SK-N-SH treated with all-trans-retinoic acid at 6 μM for 48 hours (cell line): ENCODE measurements around the gene SPECC1L.

ENCODE experiments used
- ATAC-seq: fragments of 200-7000 bp; cut with Tn5 transposase; 3 replicates; pipeline ENCODE4 v1.9.1; 2020; ENCODE audit warnings: mild to moderate bottlenecking, moderate library complexity
- ARNTL ChIP-seq: fragments of 450-650 bp; formaldehyde crosslinking; IDR thresholded peaks from 2 replicates; pipeline ENCODE4 v1.5.0; 2020; ENCODE audit warnings: low read depth, mild to moderate bottlenecking, moderate library complexity, borderline replicate concordance
- BACH2 ChIP-seq: fragments of 250-450 bp; sonication (Bioruptor Pico); IDR thresholded peaks from 2 replicates; pipeline ENCODE4 v1.9.0; 2021; ENCODE audit warnings: mild to moderate bottlenecking, borderline replicate concordance
- CREB5 ChIP-seq: fragments of 250-450 bp; sonication (Bioruptor Pico); IDR thresholded peaks from 2 replicates; pipeline ENCODE4 v1.5.1; 2020; ENCODE audit warnings: low read depth, mild to moderate bottlenecking, moderate library complexity
- CSDC2 ChIP-seq: fragments of 250-450 bp; sonication (Bioruptor Pico); IDR thresholded peaks from 2 replicates; pipeline ENCODE4 v1.5.0; 2020; ENCODE audit warnings: mild to moderate bottlenecking, moderate library complexity
- ESRRG ChIP-seq: fragments of 250-450 bp; sonication (Bioruptor Pico); IDR thresholded peaks from 2 replicates; pipeline ENCODE4 v1.6.1; 2021; ENCODE audit warnings: mild to moderate bottlenecking
- GLIS3 ChIP-seq: fragments of 250-450 bp; sonication (Bioruptor Pico); IDR thresholded peaks from 2 replicates; pipeline ENCODE4 v1.5.0; 2020; ENCODE audit warnings: mild to moderate bottlenecking, moderate library complexity
- ISL1 ChIP-seq: fragments of 250-450 bp; sonication (Bioruptor Pico); IDR thresholded peaks from 2 replicates; pipeline ENCODE4 v2.1.2; 2022; ENCODE audit warnings: mild to moderate bottlenecking, moderate library complexity
- OSR1 ChIP-seq: fragments of 250-450 bp; sonication (Bioruptor Pico); IDR thresholded peaks from 2 replicates; pipeline ENCODE4 v1.8.0; 2022; ENCODE audit warnings: moderate library complexity, mild to moderate bottlenecking, inconsistent platforms
- PATZ1 ChIP-seq: fragments of 250-450 bp; sonication (Bioruptor Pico); IDR thresholded peaks from 2 replicates; pipeline ENCODE4 v1.8.0; 2020; ENCODE audit warnings: mild to moderate bottlenecking, moderate library complexity, borderline replicate concordance
- POU6F1 ChIP-seq: fragments of 250-450 bp; sonication (Bioruptor Pico); IDR thresholded peaks from 2 replicates; pipeline ENCODE4 v1.8.0; 2021; ENCODE audit warnings: low read depth, mild to moderate bottlenecking, moderate library complexity, borderline replicate concordance
- PPARA ChIP-seq: fragments of 250-450 bp; sonication (Bioruptor Pico); IDR thresholded peaks from 2 replicates; pipeline ENCODE4 v1.5.0; 2020; ENCODE audit warnings: mild to moderate bottlenecking, borderline replicate concordance
- RARB ChIP-seq: fragments of 250-450 bp; sonication (Bioruptor Pico); IDR thresholded peaks from 2 replicates; pipeline ENCODE4 v1.8.0; 2021; ENCODE audit warnings: mild to moderate bottlenecking, moderate library complexity
- SNAI2 ChIP-seq: fragments of 250-450 bp; sonication (Bioruptor Pico); IDR thresholded peaks from 2 replicates; pipeline ENCODE4 v1.5.0; 2020; ENCODE audit warnings: mild to moderate bottlenecking, moderate library complexity
- TCF4 ChIP-seq: fragments of 250-450 bp; sonication (Bioruptor Pico); IDR thresholded peaks from 2 replicates; pipeline ENCODE4 v1.8.0; 2021; ENCODE audit warnings: mild to moderate bottlenecking, moderate library complexity, borderline replicate concordance
- TOX ChIP-seq: fragments of 250-450 bp; sonication (Bioruptor Pico); IDR thresholded peaks from 2 replicates; pipeline ENCODE4 v1.8.0; 2021; ENCODE audit warnings: mild to moderate bottlenecking, moderate library complexity, borderline replicate concordance
- TSHZ2 ChIP-seq: fragments of 250-450 bp; sonication (Bioruptor Pico); IDR thresholded peaks from 2 replicates; pipeline ENCODE4 v1.5.0; 2020; ENCODE audit warnings: mild to moderate bottlenecking, moderate library complexity
- ZC3H10 ChIP-seq: fragments of 250-450 bp; sonication (Bioruptor Pico); IDR thresholded peaks from 2 replicates; pipeline ENCODE4 v1.5.1; 2021; ENCODE audit warnings: mild to moderate bottlenecking, moderate library complexity
- ZFP3 ChIP-seq: fragments of 250-450 bp; sonication (Bioruptor Pico); IDR thresholded peaks from 2 replicates; pipeline ENCODE4 v1.5.0; 2020; ENCODE audit warnings: mild to moderate bottlenecking, moderate library complexity
- ZFP30 ChIP-seq: fragments of 450-650 bp; formaldehyde crosslinking; IDR thresholded peaks from 2 replicates; pipeline ENCODE4 v1.5.0; 2022; ENCODE audit warnings: mild to moderate bottlenecking, moderate library complexity
- ZNF565 ChIP-seq: fragments of 450-650 bp; formaldehyde crosslinking; conservative IDR thresholded peaks from 2 replicates; pipeline ENCODE4 v1.5.0; 2020; ENCODE audit warnings: low read depth, mild to moderate bottlenecking, moderate library complexity
- ZNF70 ChIP-seq: fragments of 450-650 bp; formaldehyde crosslinking; IDR thresholded peaks from 2 replicates; pipeline ENCODE4 v1.5.0; 2020; ENCODE audit warnings: mild to moderate bottlenecking, moderate library complexity
- ZNF8 ChIP-seq: fragments of 450-650 bp; formaldehyde crosslinking; IDR thresholded peaks from 2 replicates; pipeline ENCODE4 v1.5.0; 2020; ENCODE audit warnings: mild to moderate bottlenecking, moderate library complexity
- TF ChIP-seq, protein P1 (sequence below): fragments of 250-450 bp; sonication (Bioruptor Pico); IDR thresholded peaks from 2 replicates; pipeline ENCODE4 v1.5.1; 2021; ENCODE audit warnings: mild to moderate bottlenecking, moderate library complexity

The SPECC1L gene

DNA sequence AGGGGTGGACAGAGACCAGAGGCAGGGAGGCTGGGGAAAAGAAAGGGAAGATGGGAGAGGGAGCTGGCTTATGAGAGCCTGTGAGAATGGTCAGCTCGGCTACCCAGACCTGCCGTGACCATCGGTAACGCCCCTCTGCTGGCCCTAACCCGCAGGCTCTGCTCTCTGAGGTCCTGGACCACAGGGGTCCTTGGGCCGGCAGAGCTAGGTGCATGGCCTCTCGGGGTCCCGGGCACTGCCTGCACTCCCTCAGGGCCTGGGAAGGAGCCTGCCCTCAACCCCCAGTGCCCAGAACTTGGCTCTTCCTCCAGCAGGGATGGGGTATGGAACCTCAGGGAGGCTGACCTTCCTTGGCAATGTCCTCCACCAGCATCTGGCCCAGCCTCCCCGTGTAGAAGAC lies 38.9 kb upstream of the SPECC1L start (continued):
- TF ChIP-seq, protein P1, sequence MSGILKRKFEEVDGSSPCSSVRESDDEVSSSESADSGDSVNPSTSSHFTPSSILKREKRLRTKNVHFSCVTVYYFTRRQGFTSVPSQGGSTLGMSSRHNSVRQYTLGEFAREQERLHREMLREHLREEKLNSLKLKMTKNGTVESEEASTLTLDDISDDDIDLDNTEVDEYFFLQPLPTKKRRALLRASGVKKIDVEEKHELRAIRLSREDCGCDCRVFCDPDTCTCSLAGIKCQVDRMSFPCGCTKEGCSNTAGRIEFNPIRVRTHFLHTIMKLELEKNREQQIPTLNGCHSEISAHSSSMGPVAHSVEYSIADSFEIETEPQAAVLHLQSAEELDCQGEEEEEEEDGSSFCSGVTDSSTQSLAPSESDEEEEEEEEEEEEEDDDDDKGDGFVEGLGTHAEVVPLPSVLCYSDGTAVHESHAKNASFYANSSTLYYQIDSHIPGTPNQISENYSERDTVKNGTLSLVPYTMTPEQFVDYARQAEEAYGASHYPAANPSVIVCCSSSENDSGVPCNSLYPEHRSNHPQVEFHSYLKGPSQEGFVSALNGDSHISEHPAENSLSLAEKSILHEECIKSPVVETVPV (CRISPR knock-in tag), result no peak
- TF ChIP-seq ZFP3 (CRISPR knock-in tag), result no peak
- no peak for TF ChIP-seq TOX (CRISPR knock-in tag)
- no peak for TF ChIP-seq ESRRG (CRISPR knock-in tag)
- no peak for TF ChIP-seq PPARA (CRISPR knock-in tag)

- no peak for ATAC-seq
- no peak for TF ChIP-seq POU6F1
- no peak for TF ChIP-seq ARNTL (CRISPR knock-in tag)
- no peak for TF ChIP-seq GLIS3 (CRISPR knock-in tag)
These were observed 38.5 kb upstream of the SPECC1L start for GRCh38 chr22:24232124-24232523.

- no peak for ATAC-seq
- no peak for TF ChIP-seq TOX (CRISPR knock-in tag)
- no peak for TF ChIP-seq ESRRG (CRISPR knock-in tag)
- no peak for TF ChIP-seq BACH2 (CRISPR knock-in tag)
These were observed 37.9 kb upstream of the SPECC1L start for GRCh38 chr22:24232725-24233124.

DNA sequence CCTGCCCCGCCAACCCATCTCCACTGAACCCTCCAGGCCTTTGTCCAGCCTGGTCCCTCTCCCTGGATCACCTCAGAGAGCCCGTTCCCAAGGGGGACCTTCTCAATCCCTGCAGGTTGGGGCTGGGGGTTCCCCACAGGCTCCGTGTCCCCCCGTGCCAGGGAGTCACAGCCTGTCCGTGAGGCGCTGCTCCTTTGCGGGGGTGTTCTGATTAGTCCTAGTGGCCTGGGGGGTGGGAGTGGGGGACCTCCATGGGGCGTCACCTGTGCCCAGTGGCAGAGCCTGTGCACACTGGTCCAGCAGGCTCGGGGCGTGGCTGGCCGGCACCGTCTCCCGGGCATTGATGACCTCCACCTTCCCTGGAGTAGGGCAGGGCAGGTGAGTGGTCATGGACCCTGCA lies 37.4 kb upstream of the SPECC1L start:
- TF ChIP-seq PATZ1 (CRISPR knock-in tag) (no peak), RARB (CRISPR knock-in tag) (no peak), TSHZ2 (no peak), BACH2 (CRISPR knock-in tag) (no peak), GLIS3 (CRISPR knock-in tag) (no peak), ZNF8 (no peak), ZFP30 (CRISPR knock-in tag) (no peak), ESRRG (CRISPR knock-in tag) (no peak), TOX (CRISPR knock-in tag) (no peak), ARNTL (CRISPR knock-in tag) (no peak), CSDC2 (no peak), PPARA (CRISPR knock-in tag) (no peak), TCF4 (CRISPR knock-in tag) (no peak), SNAI2 (CRISPR knock-in tag) (no peak), ISL1 (CRISPR knock-in tag) (no peak)
- no peak for ATAC-seq

DNA sequence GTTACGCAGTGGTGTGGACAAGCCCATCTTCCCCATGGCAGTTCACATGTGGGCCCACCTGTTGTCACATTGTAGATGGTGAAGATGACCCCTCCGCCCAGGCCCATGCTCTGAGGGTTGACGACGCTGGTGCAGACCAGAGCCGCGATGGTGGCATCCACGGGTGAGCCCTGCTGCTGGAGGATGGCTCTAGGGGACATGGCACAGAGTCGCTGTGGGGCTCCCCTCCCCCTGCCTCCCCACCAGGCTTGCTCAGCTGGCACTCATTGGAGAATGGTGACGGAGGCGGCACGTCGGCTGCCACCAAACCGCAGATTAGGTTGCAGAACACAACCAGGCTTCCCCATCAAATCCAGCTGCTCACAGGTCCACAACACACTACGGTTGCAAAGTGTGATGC lies 36.8 kb upstream of the SPECC1L start:
- TF ChIP-seq TCF4 (CRISPR knock-in tag) (no peak), ISL1 (CRISPR knock-in tag) (no peak), BACH2 (CRISPR knock-in tag) (no peak), ZNF8 (no peak), ZC3H10 (CRISPR knock-in tag) (no peak), ZNF70 (CRISPR knock-in tag) (no peak), ZNF565 (CRISPR knock-in tag) (no peak), CREB5 (no peak), RARB (CRISPR knock-in tag) (no peak), OSR1 (CRISPR knock-in tag) (no peak)
- no peak for ATAC-seq
